Activated naive CD4-positive, alpha-beta T cell treated with anti-CD3 and anti-CD28 coated beads, Interleukin-2, amount 10 ng/mL, durations not matched to agents 7 days and 5 days (primary cell): Measurements from ENCODE around the gene GRB2.
A peak's percentile ranks its signal among the peaks of the same experiment; 100 is the strongest.

ENCODE experiments used
- CTCF ChIA-PET: fragments of 350-600 bp; sonication (Branson Sonifier 250); formaldehyde crosslinking; loops from one replicate; lab custom pipeline; 2021; ENCODE audit warnings: antibody characterized with exemption; lab: Charles Lee
- DNase-seq: peaks from one replicate; pipeline ENCODE4 v3.0.0-alpha.2; 2020
- H3K27ac Mint-ChIP-seq: one replicate; pipeline ENCODE4 v1.8.0; 2021; ENCODE audit warnings: mild to moderate bottlenecking, moderate library complexity, mixed read lengths
- H3K27me3 Mint-ChIP-seq: one replicate; pipeline ENCODE4 v1.8.0; 2021; ENCODE audit warnings: mild to moderate bottlenecking, mixed read lengths
- H3K36me3 Mint-ChIP-seq: one replicate; pipeline ENCODE4 v1.8.0; 2021; ENCODE audit warnings: mixed read lengths
- H3K4me1 Mint-ChIP-seq: one replicate; pipeline ENCODE4 v1.8.0; 2021; ENCODE audit warnings: mixed read lengths
- H3K4me3 Mint-ChIP-seq: one replicate; pipeline ENCODE4 v1.8.0; 2021; ENCODE audit warnings: mild to moderate bottlenecking, moderate library complexity, mixed read lengths
- H3K9me3 Mint-ChIP-seq: one replicate; pipeline ENCODE4 v1.8.0; 2021; ENCODE audit warnings: mixed read lengths

Gene GRB2

GRCh38 chr17:75326226-75326848 lies 79.1 kb downstream of the GRB2 start:
- H3K27ac Mint-ChIP-seq = peak overlapping the region; percentile 77
- DNase-seq = no peak
- CTCF ChIA-PET = interaction anchor here (0.8 to 1.6 kb wide), 7 partner anchors 9 to 86 kb away, joined by 3 to 5 read pairs (median 3); no protein-coding TSS in a partner anchor
- no peaks in the 10 kb centered on the region for H3K9me3 Mint-ChIP-seq
- no peaks in the 10 kb centered on the region for H3K27me3 Mint-ChIP-seq
- H3K4me1 Mint-ChIP-seq = peaks cover 40% of the 10 kb centered on the region
- peaks cover 25% of the 10 kb centered on the region for H3K36me3 Mint-ChIP-seq
- no peak overlapping the region for H3K4me3 Mint-ChIP-seq

GRCh38 chr17:75325827-75326225 lies 79.7 kb downstream of the GRB2 start:
- peaks cover 37% of the 10 kb centered on the region for H3K4me1 Mint-ChIP-seq
- no peaks in the 10 kb centered on the region for H3K9me3 Mint-ChIP-seq
- H3K36me3 Mint-ChIP-seq = peaks cover 28% of the 10 kb centered on the region
- H3K27me3 Mint-ChIP-seq = no peaks in the 10 kb centered on the region
- no peak for DNase-seq
- CTCF ChIA-PET = interaction anchor here (0.9 to 1.6 kb wide), 4 partner anchors 15 to 86 kb away, joined by 3 to 4 read pairs (median 3); no protein-coding TSS in a partner anchor
- no peak overlapping the region for H3K4me3 Mint-ChIP-seq
- peak overlapping the region; percentile 77 for H3K27ac Mint-ChIP-seq

GRCh38 chr17:75325348-75325747 lies 80.1 kb downstream of the GRB2 start:
- CTCF ChIA-PET = interaction anchor here (0.9 to 1.6 kb wide), 4 partner anchors 15 to 87 kb away, joined by 3 to 4 read pairs (median 3); no protein-coding TSS in a partner anchor
- peaks cover 37% of the 10 kb centered on the region for H3K4me1 Mint-ChIP-seq

GRCh38 chr17:75321506-75321905 lies 84.0 kb downstream of the GRB2 start:
- Mint-ChIP-seq H3K9me3 (no peaks in the 10 kb centered on the region), H3K4me1 (peaks cover 30% of the 10 kb centered on the region), H3K27ac (no peak overlapping the region), H3K36me3 (peaks cover 37% of the 10 kb centered on the region), H3K27me3 (no peaks in the 10 kb centered on the region), H3K4me3 (no peak overlapping the region)
- CTCF ChIA-PET = interaction anchor here (0.7 to 2.7 kb wide), 8 partner anchors 19 to 82 kb away, joined by 3 to 20 read pairs (median 4); no protein-coding TSS in a partner anchor
- no peak for DNase-seq

More at GRCh38 chr17:75325348-75325747, 80.1 kb downstream of the GRB2 start:
- no peak for DNase-seq
- Mint-ChIP-seq H3K27me3 (no peaks in the 10 kb centered on the region), H3K36me3 (peaks cover 32% of the 10 kb centered on the region), H3K9me3 (no peaks in the 10 kb centered on the region), H3K4me3 (no peak overlapping the region), H3K27ac (no peak overlapping the region)

GRCh38 chr17:75319904-75320691 lies 85.4 kb downstream of the GRB2 start:
- Mint-ChIP-seq H3K36me3 (peaks cover 35% of the 10 kb centered on the region), H3K27ac (no peak overlapping the region), H3K27me3 (no peaks in the 10 kb centered on the region), H3K4me1 (peaks cover 17% of the 10 kb centered on the region), H3K4me3 (no peak overlapping the region), H3K9me3 (no peaks in the 10 kb centered on the region)
- CTCF ChIA-PET = interaction anchor here (1.5 to 1.6 kb wide), 2 partner anchors 82 to 84 kb away, joined by 3 to 5 read pairs; no protein-coding TSS in a partner anchor
- no peak for DNase-seq

- H3K27me3 Mint-ChIP-seq = no peaks in the 10 kb centered on the region
- peaks cover 30% of the 10 kb centered on the region for H3K36me3 Mint-ChIP-seq
- no peaks in the 10 kb centered on the region for H3K9me3 Mint-ChIP-seq
- CTCF ChIA-PET = no interaction called here
- peaks cover 15% of the 10 kb centered on the region for H3K4me1 Mint-ChIP-seq
- no peak for DNase-seq
- H3K27ac Mint-ChIP-seq = no peak overlapping the region
- H3K4me3 Mint-ChIP-seq = no peak overlapping the region
These were observed 86.8 kb downstream of the GRB2 start for GRCh38 chr17:75318615-75319222.

GRCh38 chr17:75318211-75318610 lies 87.3 kb downstream of the GRB2 start:
- Mint-ChIP-seq H3K27ac (no peak overlapping the region), H3K27me3 (no peaks in the 10 kb centered on the region), H3K36me3 (peaks cover 27% of the 10 kb centered on the region), H3K4me3 (no peak overlapping the region), H3K9me3 (no peaks in the 10 kb centered on the region), H3K4me1 (peaks cover 12% of the 10 kb centered on the region)
- DNase-seq = no peak
- CTCF ChIA-PET = no interaction called here

GRCh38 chr17:75317671-75318070 lies 87.8 kb downstream of the GRB2 start:
- Mint-ChIP-seq H3K4me1 (peaks cover 10% of the 10 kb centered on the region), H3K4me3 (no peak overlapping the region), H3K27ac (peak overlapping the region; percentile 58), H3K27me3 (no peaks in the 10 kb centered on the region), H3K36me3 (peaks cover 22% of the 10 kb centered on the region), H3K9me3 (no peaks in the 10 kb centered on the region)
- DNase-seq = no peak
- CTCF ChIA-PET = no interaction called here

GRCh38 chr17:75316253-75316652 lies 89.2 kb downstream of the GRB2 start:
- H3K36me3 Mint-ChIP-seq = peaks cover 17% of the 10 kb centered on the region
- no peaks in the 10 kb centered on the region for H3K27me3 Mint-ChIP-seq
- peaks cover 17% of the 10 kb centered on the region for H3K4me1 Mint-ChIP-seq
- no peak overlapping the region for H3K4me3 Mint-ChIP-seq
- CTCF ChIA-PET = interaction anchor here (0.6 to 2.3 kb wide), 6 partner anchors 9 to 89 kb away, joined by 3 to 9 read pairs (median 4); partner anchors contain the start of gene GRB2
- H3K27ac Mint-ChIP-seq = no peak overlapping the region
- no peak for DNase-seq
- no peaks in the 10 kb centered on the region for H3K9me3 Mint-ChIP-seq

- CTCF ChIA-PET = interaction anchor here (1.2 to 2.3 kb wide), 5 partner anchors 9 to 90 kb away, joined by 3 to 9 read pairs (median 3); partner anchors contain the start of gene GRB2
- Mint-ChIP-seq H3K9me3 (no peaks in the 10 kb centered on the region), H3K4me1 (peaks cover 17% of the 10 kb centered on the region), H3K27me3 (no peaks in the 10 kb centered on the region), H3K4me3 (no peak overlapping the region), H3K27ac (no peak overlapping the region), H3K36me3 (peaks cover 13% of the 10 kb centered on the region)
- DNase-seq = no peak
These were observed 89.8 kb downstream of the GRB2 start for GRCh38 chr17:75315541-75316243.

- CTCF ChIA-PET = interaction anchor here (0.6 kb wide), 1 partner anchor 92 kb away, joined by 3 read pairs; no protein-coding TSS in a partner anchor
- Mint-ChIP-seq H3K27ac (peak overlapping the region; percentile 0), H3K4me1 (peaks cover 17% of the 10 kb centered on the region), H3K27me3 (no peaks in the 10 kb centered on the region), H3K36me3 (peaks cover 4% of the 10 kb centered on the region), H3K9me3 (no peaks in the 10 kb centered on the region), H3K4me3 (no peak overlapping the region)
- DNase-seq = no peak
These were observed 91.4 kb downstream of the GRB2 start for GRCh38 chr17:75313941-75314551.

- Mint-ChIP-seq H3K4me3 (no peak overlapping the region), H3K4me1 (peaks cover 10% of the 10 kb centered on the region), H3K36me3 (no peaks in the 10 kb centered on the region), H3K9me3 (no peaks in the 10 kb centered on the region), H3K27me3 (no peaks in the 10 kb centered on the region), H3K27ac (no peak overlapping the region)
- no peak for DNase-seq
- CTCF ChIA-PET = interaction anchor here (1.2 kb wide), 1 partner anchor 13 kb away, joined by 3 read pairs; no protein-coding TSS in a partner anchor
These were observed 96.5 kb downstream of the GRB2 start for GRCh38 chr17:75308732-75309629.
